ENCODE results near the gene RAI14.

Gene RAI14

DNA sequence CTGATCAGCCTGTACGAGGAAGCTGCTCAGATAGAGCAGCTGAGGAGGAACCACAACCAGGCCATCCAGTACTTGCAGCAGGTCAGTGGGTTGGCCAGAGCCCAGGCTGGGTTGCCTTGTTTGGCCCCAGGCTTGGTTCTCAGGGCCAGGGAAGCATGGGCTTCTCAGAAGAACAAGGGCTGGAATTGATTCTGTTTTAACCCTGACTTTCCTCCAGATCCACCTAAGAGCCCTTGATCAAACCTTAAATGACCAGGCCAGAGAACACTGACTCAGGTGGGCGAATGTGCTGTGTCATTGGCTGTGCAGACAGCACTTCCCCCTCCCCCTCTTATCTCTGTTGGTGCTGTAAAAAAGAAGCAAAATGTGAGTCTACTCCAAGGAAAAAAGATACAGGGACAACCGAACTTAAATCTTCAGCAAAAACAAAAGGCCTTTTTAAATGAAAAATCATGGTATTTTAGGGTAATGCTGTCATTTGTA, 210.9 kb downstream of the RAI14 start:
- H3K27me3 ChIP-seq (ENCODE audit: control insufficient read depth, low read length), result no peaks in the 10 kb centered on the region; the same call in 1 of the 2 replicates
- H3K4me3 ChIP-seq (ENCODE audit: low read length), result no peak overlapping the region
- H3K79me2 ChIP-seq (ENCODE audit: control insufficient read depth, low read length), result no peaks in the 10 kb centered on the region
- no peaks in the 10 kb centered on the region for H3K9me3 ChIP-seq (ENCODE audit: control insufficient read depth, insufficient read depth, low read length)
- no peaks in the 10 kb centered on the region for H3K4me1 ChIP-seq (ENCODE audit: control insufficient read depth, low read length)
- no peaks in the 10 kb centered on the region for H4K20me1 ChIP-seq (ENCODE audit: control insufficient read depth, insufficient read depth, low read depth, low read length)
- TF ChIP-seq, protein P1, sequence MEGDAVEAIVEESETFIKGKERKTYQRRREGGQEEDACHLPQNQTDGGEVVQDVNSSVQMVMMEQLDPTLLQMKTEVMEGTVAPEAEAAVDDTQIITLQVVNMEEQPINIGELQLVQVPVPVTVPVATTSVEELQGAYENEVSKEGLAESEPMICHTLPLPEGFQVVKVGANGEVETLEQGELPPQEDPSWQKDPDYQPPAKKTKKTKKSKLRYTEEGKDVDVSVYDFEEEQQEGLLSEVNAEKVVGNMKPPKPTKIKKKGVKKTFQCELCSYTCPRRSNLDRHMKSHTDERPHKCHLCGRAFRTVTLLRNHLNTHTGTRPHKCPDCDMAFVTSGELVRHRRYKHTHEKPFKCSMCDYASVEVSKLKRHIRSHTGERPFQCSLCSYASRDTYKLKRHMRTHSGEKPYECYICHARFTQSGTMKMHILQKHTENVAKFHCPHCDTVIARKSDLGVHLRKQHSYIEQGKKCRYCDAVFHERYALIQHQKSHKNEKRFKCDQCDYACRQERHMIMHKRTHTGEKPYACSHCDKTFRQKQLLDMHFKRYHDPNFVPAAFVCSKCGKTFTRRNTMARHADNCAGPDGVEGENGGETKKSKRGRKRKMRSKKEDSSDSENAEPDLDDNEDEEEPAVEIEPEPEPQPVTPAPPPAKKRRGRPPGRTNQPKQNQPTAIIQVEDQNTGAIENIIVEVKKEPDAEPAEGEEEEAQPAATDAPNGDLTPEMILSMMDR (IDR thresholded peaks at IDR 0.05; ENCODE audit: low read depth, low read length, poor library complexity, severe bottlenecking), result no peak
- no peak for TF ChIP-seq EZH2phosphoT487 (IDR thresholded peaks at IDR 0.05; ENCODE audit: borderline replicate concordance, low read length)
- no peak overlapping the region for H3K27ac ChIP-seq (ENCODE audit: low read depth, low read length)
- H3K9me2 ChIP-seq (replicated peaks; ENCODE audit: control insufficient read depth, low read length), result no peaks in the 10 kb centered on the region
- no peaks in the 10 kb centered on the region for H3K36me3 ChIP-seq (ENCODE audit: control insufficient read depth, low read length)
- no peaks in the 10 kb centered on the region for H3F3A ChIP-seq (ENCODE audit: control insufficient read depth, insufficient read depth)
- no peak overlapping the region for H3K4me2 ChIP-seq (ENCODE audit: low read length)

DNA sequence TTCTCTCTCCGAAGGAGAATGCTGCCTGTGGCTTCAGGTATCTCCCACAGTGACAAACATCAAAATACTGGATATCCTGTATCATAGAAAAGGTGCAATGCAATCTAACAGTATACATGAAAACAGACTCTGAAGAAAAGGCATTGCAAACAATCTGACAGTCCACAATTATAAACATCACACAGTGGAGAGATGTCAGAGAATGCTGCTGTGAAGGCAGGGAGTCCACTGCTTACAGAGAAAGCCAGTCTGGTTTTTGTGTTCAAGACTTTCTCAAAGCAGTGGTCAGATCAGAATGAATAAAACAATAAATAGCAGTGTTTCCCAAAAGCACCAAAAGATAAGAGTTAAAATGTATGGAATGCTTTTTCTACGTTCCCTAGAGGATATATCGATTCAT, 211.5 kb downstream of the RAI14 start:
- Histone ChIP-seq H3F3A (ENCODE audit: control insufficient read depth, insufficient read depth) (no peaks in the 10 kb centered on the region), H3K27me3 (ENCODE audit: control insufficient read depth, low read length) (no peaks in the 10 kb centered on the region; the same call in 1 of the 2 replicates), H3K4me3 (ENCODE audit: low read length) (no peak overlapping the region), H3K36me3 (ENCODE audit: control insufficient read depth, low read length) (no peaks in the 10 kb centered on the region), H3K9me3 (ENCODE audit: control insufficient read depth, insufficient read depth, low read length) (no peaks in the 10 kb centered on the region), H3K9me2 (replicated peaks; ENCODE audit: control insufficient read depth, low read length) (no peaks in the 10 kb centered on the region), H3K4me2 (ENCODE audit: low read length) (no peak overlapping the region), H3K27ac (ENCODE audit: low read depth, low read length) (no peak overlapping the region), H4K20me1 (ENCODE audit: control insufficient read depth, insufficient read depth, low read depth, low read length) (no peaks in the 10 kb centered on the region), H3K4me1 (ENCODE audit: control insufficient read depth, low read length) (no peaks in the 10 kb centered on the region), H3K79me2 (ENCODE audit: control insufficient read depth, low read length) (no peaks in the 10 kb centered on the region)
- TF ChIP-seq, protein P1 (IDR thresholded peaks at IDR 0.05; ENCODE audit: low read depth, low read length, poor library complexity, severe bottlenecking), result no peak
- no peak for TF ChIP-seq EZH2phosphoT487 (IDR thresholded peaks at IDR 0.05; ENCODE audit: borderline replicate concordance, low read length)

DNA sequence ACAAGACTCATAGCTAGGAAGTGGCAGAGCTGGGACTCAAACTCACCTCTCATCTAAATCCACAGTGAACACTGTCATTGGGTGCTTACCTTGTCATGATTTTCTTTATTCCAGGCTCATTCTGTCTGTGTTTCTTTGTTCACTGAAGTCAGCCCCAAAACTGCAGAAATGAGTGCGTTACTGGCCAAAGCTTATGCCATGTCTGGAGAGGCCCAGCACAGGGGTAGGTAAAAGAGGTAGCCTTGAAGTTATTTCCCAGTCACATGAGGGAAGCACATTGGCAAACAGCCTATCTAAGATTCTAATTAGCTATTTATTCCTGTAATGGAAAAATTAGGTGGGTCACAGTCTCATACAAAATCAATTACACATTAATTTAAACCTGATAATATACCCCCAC, 212.7 kb downstream of the RAI14 start:
- no peak overlapping the region for H3K27ac ChIP-seq (ENCODE audit: low read depth, low read length)
- no peaks in the 10 kb centered on the region for H3K79me2 ChIP-seq (ENCODE audit: control insufficient read depth, low read length)
- H3K9me3 ChIP-seq (ENCODE audit: control insufficient read depth, insufficient read depth, low read length), result no peaks in the 10 kb centered on the region
- TF ChIP-seq EZH2phosphoT487 (IDR thresholded peaks at IDR 0.05; ENCODE audit: borderline replicate concordance, low read length), result no peak
- TF ChIP-seq, protein P1 (IDR thresholded peaks at IDR 0.05; ENCODE audit: low read depth, low read length, poor library complexity, severe bottlenecking), result no peak
- no peak overlapping the region for H3K4me2 ChIP-seq (ENCODE audit: low read length)
- H3K9me2 ChIP-seq (replicated peaks; ENCODE audit: control insufficient read depth, low read length), result no peaks in the 10 kb centered on the region
- no peaks in the 10 kb centered on the region for H3F3A ChIP-seq (ENCODE audit: control insufficient read depth, insufficient read depth)
- H3K4me1 ChIP-seq (ENCODE audit: control insufficient read depth, low read length), result no peaks in the 10 kb centered on the region
- no peaks in the 10 kb centered on the region for H4K20me1 ChIP-seq (ENCODE audit: control insufficient read depth, insufficient read depth, low read depth, low read length)
- H3K4me3 ChIP-seq (ENCODE audit: low read length), result no peak overlapping the region
- no peaks in the 10 kb centered on the region; the same call in 1 of the 2 replicates for H3K27me3 ChIP-seq (ENCODE audit: control insufficient read depth, low read length)
- no peaks in the 10 kb centered on the region for H3K36me3 ChIP-seq (ENCODE audit: control insufficient read depth, low read length)
